ENCODE measurements around the gene CCRL2. TPM values are rescaled to one million over a fixed set of nuclear protein-coding genes. Genes with fewer than 3 reads are reported as not detected.
A peak's percentile ranks its signal among the peaks of the same experiment; 100 is the strongest.

CCRL2 gene
- total and polyA plus RNA-seq, 9 of the 15 experiments (the other 6 are each of a cell fraction or from before 2014, with no cell fraction given) = 3.4 to 5.7 (median 4.0) TPM

DNA sequence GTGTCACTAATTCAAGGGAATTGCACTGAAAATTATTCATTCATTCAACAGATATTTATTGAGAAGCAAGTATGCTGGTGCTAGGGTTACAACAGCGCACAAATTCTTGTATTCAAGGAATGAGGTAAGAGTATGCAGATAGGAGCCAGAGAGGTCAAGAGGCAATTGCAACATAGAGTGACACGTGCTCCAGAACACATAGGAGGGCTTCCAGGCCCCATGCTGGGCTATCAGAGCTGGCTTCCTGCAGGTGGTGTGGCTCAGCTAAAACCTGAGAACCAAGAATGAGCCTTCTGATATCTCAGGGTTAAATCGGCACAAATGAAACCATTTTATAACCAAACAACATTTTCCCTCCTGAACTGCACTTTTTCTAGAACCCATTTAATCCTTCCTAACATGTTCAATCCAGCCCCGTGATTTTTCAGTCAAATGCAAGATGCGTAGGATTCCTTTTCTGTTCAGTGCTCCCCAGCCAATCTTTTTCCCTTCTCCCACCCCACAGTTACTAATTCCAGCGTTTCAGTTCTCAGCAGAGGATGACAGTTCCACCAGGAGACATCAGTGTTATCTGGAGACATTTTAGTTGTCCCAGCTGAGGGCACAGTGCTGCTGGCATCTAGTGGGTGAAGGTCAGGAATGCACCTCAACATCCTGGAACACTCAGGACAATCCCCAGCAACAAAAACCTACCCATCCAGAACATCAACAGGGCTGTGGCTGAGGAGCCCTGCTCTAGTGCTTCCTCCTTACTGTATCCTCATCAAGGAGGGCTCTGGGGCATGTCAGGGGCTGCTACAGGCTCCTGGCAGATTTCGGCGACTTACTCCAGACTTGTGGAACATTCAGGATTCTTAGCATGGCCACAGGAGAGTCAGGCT lies 13.3 kb upstream of the CCRL2 start (continued):
- TF ChIP-seq, protein P1, sequence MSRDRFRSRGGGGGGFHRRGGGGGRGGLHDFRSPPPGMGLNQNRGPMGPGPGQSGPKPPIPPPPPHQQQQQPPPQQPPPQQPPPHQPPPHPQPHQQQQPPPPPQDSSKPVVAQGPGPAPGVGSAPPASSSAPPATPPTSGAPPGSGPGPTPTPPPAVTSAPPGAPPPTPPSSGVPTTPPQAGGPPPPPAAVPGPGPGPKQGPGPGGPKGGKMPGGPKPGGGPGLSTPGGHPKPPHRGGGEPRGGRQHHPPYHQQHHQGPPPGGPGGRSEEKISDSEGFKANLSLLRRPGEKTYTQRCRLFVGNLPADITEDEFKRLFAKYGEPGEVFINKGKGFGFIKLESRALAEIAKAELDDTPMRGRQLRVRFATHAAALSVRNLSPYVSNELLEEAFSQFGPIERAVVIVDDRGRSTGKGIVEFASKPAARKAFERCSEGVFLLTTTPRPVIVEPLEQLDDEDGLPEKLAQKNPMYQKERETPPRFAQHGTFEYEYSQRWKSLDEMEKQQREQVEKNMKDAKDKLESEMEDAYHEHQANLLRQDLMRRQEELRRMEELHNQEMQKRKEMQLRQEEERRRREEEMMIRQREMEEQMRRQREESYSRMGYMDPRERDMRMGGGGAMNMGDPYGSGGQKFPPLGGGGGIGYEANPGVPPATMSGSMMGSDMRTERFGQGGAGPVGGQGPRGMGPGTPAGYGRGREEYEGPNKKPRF (IDR thresholded peaks at IDR 0.05; ENCODE audit: low read depth, low read length) = no peak
- TF ChIP-seq NCOR1 (IDR thresholded peaks at IDR 0.05) (no peak), BACH1 (tag; IDR thresholded peaks at IDR 0.05) (no peak), ZNF175 (CRISPR knock-in tag; IDR thresholded peaks at IDR 0.05; ENCODE audit: low read depth) (no peak), GTF2F1 (IDR thresholded peaks at IDR 0.05; ENCODE audit: low read depth, low read length) (no peak), BRCA1 (IDR thresholded peaks at IDR 0.05) (no peak), BRCA1 (CRISPR knock-in tag; IDR thresholded peaks at IDR 0.05) (no peak), KDM1A (IDR thresholded peaks at IDR 0.05) (peak; percentile 62 to 64), TFAM (CRISPR knock-in tag; conservative IDR thresholded peaks at IDR 0.05) (no peak), TCF3 (CRISPR knock-in tag; IDR thresholded peaks at IDR 0.05) (no peak), HDAC2 (IDR thresholded peaks at IDR 0.05) (peak; percentile 70), ZNF584 (CRISPR knock-in tag; IDR thresholded peaks at IDR 0.05; ENCODE audit: low read depth) (no peak), XRCC5 (IDR thresholded peaks at IDR 0.05; ENCODE audit: low read depth, low read length) (no peak), L3MBTL2 (IDR thresholded peaks at IDR 0.05) (peak; percentile 92), CHD4 (IDR thresholded peaks at IDR 0.05; ENCODE audit: insufficient read depth, insufficient replicate concordance, low read depth, low read length, poor library complexity, severe bottlenecking) (no peak)
- TF ChIP-seq, protein P2, sequence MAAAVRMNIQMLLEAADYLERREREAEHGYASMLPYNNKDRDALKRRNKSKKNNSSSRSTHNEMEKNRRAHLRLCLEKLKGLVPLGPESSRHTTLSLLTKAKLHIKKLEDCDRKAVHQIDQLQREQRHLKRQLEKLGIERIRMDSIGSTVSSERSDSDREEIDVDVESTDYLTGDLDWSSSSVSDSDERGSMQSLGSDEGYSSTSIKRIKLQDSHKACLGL (CRISPR knock-in tag; IDR thresholded peaks at IDR 0.05; ENCODE audit: borderline replicate concordance, poor library complexity, severe bottlenecking) = no peak
- TF ChIP-seq, protein P3, sequence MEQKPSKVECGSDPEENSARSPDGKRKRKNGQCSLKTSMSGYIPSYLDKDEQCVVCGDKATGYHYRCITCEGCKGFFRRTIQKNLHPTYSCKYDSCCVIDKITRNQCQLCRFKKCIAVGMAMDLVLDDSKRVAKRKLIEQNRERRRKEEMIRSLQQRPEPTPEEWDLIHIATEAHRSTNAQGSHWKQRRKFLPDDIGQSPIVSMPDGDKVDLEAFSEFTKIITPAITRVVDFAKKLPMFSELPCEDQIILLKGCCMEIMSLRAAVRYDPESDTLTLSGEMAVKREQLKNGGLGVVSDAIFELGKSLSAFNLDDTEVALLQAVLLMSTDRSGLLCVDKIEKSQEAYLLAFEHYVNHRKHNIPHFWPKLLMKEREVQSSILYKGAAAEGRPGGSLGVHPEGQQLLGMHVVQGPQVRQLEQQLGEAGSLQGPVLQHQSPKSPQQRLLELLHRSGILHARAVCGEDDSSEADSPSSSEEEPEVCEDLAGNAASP (IDR thresholded peaks at IDR 0.05) = no peak
- TF ChIP-seq, protein P4, sequence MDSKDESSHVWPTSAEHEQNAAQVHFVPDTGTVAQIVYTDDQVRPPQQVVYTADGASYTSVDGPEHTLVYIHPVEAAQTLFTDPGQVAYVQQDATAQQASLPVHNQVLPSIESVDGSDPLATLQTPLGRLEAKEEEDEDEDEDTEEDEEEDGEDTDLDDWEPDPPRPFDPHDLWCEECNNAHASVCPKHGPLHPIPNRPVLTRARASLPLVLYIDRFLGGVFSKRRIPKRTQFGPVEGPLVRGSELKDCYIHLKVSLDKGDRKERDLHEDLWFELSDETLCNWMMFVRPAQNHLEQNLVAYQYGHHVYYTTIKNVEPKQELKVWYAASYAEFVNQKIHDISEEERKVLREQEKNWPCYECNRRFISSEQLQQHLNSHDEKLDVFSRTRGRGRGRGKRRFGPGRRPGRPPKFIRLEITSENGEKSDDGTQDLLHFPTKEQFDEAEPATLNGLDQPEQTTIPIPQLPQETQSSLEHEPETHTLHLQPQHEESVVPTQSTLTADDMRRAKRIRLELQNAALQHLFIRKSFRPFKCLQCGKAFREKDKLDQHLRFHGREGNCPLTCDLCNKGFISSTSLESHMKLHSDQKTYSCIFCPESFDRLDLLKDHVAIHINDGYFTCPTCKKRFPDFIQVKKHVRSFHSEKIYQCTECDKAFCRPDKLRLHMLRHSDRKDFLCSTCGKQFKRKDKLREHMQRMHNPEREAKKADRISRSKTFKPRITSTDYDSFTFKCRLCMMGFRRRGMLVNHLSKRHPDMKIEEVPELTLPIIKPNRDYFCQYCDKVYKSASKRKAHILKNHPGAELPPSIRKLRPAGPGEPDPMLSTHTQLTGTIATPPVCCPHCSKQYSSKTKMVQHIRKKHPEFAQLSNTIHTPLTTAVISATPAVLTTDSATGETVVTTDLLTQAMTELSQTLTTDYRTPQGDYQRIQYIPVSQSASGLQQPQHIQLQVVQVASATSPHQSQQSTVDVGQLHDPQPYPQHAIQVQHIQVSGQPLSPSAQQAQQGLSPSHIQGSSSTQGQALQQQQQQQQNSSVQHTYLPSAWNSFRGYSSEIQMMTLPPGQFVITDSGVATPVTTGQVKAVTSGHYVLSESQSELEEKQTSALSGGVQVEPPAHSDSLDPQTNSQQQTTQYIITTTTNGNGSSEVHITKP (IDR thresholded peaks at IDR 0.05; ENCODE audit: partially characterized antibody) = no peak
- TF ChIP-seq, protein P5, sequence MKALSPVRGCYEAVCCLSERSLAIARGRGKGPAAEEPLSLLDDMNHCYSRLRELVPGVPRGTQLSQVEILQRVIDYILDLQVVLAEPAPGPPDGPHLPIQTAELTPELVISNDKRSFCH (CRISPR knock-in tag; IDR thresholded peaks at IDR 0.05) = no peak
- TF ChIP-seq, protein P5 (tag; IDR thresholded peaks at IDR 0.05) = no peak
